Skin of body (tissue), 3 donors: ENCODE results near the gene PRDM5. TPM values are rescaled to one million over a fixed set of nuclear protein-coding genes. Genes with fewer than 3 reads are reported as not detected.
"Not testable (repeated sequence)": the region's sequence is repeated elsewhere in the genome, so short reads cannot be mapped to it uniquely, and the experiment has no call there.

Experiments
- DNase-seq: peaks from one replicate; lab custom pipeline; 2025; lab: John Stamatoyannopoulos, UW
- small RNA-seq: library from RNA; depleted of rRNA; stranded (forward); fragments of <200 nt; gene quantifications from one replicate; pipeline ENCODE3, GENCODE V24; 2014; ENCODE audit warnings: low replicate concordance
- total RNA-seq: library from RNA; depleted of rRNA; stranded (reverse); fragments of >200 nt; gene quantifications from one replicate; pipeline ENCODE4 v1.2.3, GENCODE V29; 2014

PRDM5 gene
- total RNA-seq, 1 donor from 2014 or later = 37.0 TPM

- no peak for DNase-seq
Measured at GRCh38 chr4:120658772-120659171, 263.8 kb downstream of the PRDM5 start.

DNA sequence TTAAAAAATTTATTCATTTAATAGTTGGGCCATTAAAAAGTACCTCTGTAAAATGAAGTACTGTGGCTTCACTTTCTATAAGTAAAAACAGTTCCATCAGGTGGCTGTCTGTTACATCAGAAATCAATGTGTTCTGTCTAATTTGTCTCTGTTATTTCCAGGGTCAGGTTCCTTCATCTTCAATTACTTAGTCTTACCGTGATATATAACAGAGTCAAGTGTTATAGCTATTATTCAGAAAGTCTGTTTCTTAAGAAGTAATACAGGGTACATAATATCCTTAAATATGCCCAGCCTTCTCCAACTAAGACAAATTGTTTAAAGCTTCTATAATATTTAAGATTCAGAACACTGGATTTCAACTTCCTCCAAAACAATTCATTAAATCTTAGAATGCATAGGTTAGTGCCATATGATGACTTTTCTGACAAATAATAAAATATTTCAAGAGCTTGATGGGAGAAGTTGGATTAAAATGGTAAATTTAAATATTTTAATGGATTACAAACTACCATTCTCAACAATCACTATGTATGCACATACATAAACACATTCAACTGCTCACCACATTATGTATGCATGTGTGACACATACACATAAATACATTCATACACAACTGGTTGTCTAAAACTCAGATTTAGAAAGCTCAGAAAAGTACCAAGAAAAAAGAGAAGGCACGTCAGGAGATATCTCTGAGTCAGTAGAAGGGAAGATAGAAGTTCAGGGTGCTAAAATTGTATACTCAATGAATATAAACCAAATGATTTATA lies 268.5 kb downstream of the PRDM5 start:
- no peak for DNase-seq

- DNase-seq = not testable (repeated sequence)
Measured at GRCh38 chr4:120648336-120648735, 274.2 kb downstream of the PRDM5 start.

Small RNAs within 50 kb of the gene (small RNA-seq; reads per million reads assigned to genes)
- not detected for gene RNU6-550P

Other genes with a start within 250 kb of the PRDM5 start
- gene NDNF, start 149.8 kb upstream of the PRDM5 start, total RNA-seq = 21.7 TPM
- 0.10 TPM for gene TNIP3, start 241.6 kb upstream of the PRDM5 start, total RNA-seq